DND-41 (cell line): ENCODE data around the gene GPATCH8.

Source experiments
- CTCF ChIP-seq: IDR thresholded peaks from 2 replicates; pipeline ENCODE4 v1.5.1; 2012; ENCODE audit warnings: borderline replicate concordance, low read length, moderate library complexity, mild to moderate bottlenecking; ENCODE audit not compliant: poor library complexity, severe bottlenecking; ENCODE audit errors: extremely low read depth
- EZH2 ChIP-seq: IDR thresholded peaks from 3 replicates; pipeline ENCODE4 v1.6.1; 2012; ENCODE audit warnings: borderline replicate concordance, low read depth, mild to moderate bottlenecking, moderate library complexity, low read length, inconsistent platforms; ENCODE audit not compliant: severe bottlenecking

GRCh38 chr17:44451832-44452231 is 51.4 kb downstream of the GPATCH8 start:
- no peak for TF ChIP-seq CTCF
- TF ChIP-seq EZH2, result no peak
